GM21529 (cell line): ENCODE results near the gene RLBP1.

Experiments
- ATAC-seq: cut with Tn5 transposase; IDR thresholded peaks from one replicate; pipeline ENCODE4 v1.9.1; 2021; ENCODE audit not compliant: unreplicated experiment

Gene RLBP1

GRCh38 chr15:89178307-89178977 is 42.9 kb downstream of the RLBP1 start:
- ATAC-seq = no peak

DNA sequence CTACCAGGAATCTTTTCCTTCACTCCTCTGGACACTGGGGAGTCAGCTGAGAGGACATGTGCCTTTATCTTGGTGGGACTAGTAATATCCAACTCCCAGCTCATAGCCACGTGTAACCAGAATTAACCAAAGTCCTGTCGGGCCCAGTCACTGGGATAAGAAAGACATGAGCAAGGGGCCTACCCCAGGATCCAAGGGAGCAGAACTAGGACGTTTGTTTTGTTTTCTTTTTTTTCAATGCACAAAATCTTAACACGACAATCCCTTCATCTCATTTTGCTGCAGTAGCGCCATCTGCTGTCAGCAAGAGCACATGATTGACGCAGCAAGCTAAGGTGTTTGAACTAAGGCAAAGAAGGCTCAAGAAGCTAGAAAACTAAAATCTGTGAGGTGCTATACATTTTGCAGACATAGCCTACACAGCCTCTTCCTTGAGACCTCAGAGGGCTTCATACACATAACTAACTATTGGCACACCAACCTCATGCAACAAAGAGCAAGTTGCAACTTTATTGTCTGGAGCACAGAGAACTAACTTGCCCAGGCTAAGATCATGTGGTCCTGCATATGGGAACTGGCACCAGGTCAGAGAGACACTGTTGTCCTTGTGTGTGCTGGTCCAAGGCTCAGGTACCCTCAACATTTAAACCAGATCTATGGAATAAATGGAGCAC is 43.6 kb downstream of the RLBP1 start:
- no peak for ATAC-seq

DNA sequence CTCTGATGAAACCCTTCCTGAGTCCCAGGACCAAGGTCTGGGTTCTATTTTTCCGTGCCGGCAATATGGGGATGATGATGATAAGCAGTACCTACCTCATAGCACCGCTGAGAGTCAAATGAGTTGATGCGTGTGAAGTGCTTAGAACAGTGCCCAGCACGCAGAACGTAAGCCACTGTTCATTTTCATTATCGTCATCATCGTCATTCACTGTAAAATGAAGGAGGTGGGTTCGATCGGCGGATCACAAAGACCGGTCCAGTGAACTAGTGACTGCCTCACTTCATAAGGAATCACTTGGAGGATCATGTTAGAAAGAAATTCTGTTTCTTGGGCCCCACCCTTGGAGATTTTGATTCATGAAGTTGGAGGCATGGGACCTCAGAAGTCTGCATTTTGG is 44.3 kb downstream of the RLBP1 start:
- no peak for ATAC-seq

DNA sequence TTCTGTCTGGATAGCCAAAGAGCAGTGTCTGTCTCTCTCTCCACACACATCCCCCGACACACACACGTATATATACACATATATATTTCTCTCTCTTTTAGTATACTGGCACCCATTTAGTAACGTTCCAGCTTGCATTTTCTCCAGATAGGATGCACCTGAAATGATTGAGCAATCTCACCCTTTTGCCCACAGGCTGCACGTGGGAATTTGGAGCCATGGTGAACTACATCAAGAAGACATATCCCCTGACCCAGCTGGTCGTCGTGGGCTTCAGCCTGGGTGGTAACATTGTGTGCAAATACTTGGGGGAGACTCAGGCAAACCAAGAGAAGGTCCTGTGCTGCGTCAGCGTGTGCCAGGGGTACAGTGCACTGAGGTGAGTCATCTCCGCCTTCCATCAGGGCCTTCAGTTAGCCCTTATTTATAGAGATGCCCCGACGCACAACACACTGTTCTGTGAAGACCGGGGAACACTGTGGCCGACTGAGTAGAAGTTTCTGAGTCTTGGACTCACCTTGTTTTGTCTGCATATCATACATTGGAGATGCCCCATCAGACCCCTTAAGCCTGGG is 45.7 kb downstream of the RLBP1 start:
- no peak for ATAC-seq

DNA sequence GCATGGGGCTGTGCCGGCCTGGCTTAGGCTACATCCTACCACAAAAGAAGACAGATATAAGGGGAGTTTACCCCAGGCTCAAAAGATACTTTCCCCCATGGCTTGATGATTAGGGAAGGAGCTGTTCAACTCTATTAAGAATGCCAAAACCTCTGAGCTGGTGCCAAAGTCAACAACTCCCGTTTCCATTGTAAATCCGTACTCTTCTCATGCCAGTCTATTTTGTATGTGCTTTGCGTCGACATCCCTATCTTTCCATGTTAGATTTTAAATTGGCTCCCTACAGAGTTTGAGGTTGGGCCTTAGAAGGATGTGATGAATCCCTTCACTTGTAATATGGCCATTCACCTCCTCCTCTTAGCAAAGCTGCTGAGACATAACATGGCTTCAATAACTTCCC is 46.9 kb downstream of the RLBP1 start:
- ATAC-seq = no peak

- no peak for ATAC-seq
Measured at GRCh38 chr15:89172921-89173320, 48.5 kb downstream of the RLBP1 start.

- no peak for ATAC-seq
Measured at GRCh38 chr15:89171136-89172072, 50.0 kb downstream of the RLBP1 start.

- no peak for ATAC-seq
Measured at GRCh38 chr15:89170364-89170763, 51.0 kb downstream of the RLBP1 start.

DNA sequence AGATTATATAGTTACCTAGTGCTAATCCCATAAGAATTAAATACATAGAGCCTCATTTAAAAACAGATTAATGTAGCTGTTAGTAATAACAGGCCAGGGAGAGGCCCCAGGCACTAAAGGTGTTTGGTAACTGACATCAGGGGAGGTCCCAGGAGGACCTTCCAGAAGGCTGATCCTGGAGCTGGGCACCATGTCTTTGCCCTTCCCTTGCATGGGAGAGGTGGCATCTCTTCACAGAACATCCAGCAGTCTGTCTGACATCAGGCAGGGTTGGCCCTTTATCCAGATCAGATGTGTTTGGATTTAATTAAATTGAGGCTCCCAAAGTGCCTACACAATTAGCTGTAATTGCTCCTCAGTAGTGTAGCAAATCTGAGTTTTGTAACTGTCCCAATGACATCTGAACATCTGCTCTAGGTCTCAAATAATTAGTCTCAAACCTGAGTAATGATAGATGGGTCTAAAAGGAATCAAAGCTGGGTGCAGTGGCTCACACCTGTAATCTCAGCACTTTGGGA is 53.0 kb downstream of the RLBP1 start:
- ATAC-seq = no peak

DNA sequence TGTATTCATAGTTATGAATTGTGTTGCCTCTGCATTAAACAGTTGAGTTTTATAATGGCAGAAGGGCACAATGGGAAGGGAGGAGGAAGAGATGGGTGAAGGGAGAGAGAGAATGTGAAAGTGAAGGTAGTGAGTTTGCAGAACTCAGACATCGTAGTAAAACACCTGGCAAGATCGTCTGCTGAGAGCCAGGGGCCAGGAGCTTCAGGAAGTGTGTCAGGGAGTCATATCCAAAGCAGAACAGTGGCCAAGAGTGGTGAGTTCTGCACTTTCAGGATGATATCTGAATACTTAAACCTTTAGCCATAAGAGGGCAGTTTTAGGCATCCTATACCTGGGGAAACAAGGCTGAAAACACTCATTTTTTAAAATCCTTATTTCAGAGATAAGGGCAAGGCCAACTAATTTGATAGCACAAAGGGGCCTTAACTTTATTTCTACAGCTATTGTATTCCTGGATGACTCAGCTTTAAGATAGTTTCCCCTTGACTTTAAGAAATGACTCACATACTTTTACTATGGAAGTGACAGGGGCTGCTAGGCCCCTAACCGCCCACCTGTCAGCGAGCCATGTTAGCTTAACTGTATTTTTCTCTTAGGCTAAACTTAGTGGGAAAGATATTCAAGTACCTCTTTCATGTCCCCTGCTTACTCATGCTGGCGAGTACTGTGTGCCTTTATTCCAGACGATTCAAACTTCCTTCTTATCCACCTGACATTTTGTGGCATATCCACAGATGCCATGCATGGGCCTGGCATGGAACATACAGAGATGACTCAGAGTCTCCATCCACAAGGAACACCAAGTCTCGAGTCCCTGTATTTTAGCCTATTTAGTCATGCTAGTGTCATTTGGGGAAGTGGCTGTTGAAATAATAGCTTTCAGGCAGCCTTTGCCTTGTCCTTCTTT is 53.9 kb downstream of the RLBP1 start:
- ATAC-seq = peak; percentile 82

GRCh38 chr15:89165677-89166076 is 55.7 kb downstream of the RLBP1 start:
- ATAC-seq = no peak

GRCh38 chr15:89164712-89165211 is 56.6 kb downstream of the RLBP1 start:
- no peak for ATAC-seq

DNA sequence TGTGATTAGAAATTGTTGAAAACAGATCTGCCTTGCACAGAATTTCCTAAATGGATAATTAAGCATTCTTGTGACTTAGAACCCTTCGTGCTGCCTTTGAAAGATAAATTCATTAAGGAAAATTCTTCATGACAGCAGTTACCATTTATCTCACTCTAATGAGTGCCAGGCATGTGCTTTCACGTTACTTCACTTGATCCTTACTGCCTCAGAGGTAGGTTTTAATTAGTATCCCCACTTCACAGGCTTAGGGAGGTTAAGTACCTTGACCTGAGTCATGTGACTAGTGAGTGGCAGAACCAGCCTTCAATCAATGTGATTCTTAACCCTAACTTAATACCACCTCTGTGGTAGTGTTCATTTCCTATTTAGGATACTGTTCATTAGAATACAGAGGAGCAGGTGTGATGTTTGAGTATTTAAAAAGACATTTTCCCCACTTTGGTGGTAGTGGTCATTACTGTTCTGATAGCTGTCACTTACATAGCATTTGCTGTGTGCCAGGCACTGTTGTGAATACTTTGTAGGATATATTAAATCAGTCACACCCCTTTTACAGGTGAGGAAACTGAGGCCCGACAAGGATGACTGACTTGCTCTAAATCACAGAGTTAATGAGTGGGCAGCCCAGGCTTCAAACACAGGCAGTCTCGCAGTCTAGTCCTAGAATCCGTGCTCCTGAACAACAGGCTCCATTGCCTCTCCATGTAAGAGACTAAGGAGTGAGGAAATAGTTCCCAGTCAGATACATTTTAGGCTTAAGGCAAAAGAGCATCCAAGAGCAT is 57.9 kb downstream of the RLBP1 start:
- ATAC-seq = no peak

GRCh38 chr15:89161666-89162065 is 59.7 kb downstream of the RLBP1 start:
- ATAC-seq = no peak
